Measurements from ENCODE around the gene TMEM63B.

TMEM63B gene

DNA sequence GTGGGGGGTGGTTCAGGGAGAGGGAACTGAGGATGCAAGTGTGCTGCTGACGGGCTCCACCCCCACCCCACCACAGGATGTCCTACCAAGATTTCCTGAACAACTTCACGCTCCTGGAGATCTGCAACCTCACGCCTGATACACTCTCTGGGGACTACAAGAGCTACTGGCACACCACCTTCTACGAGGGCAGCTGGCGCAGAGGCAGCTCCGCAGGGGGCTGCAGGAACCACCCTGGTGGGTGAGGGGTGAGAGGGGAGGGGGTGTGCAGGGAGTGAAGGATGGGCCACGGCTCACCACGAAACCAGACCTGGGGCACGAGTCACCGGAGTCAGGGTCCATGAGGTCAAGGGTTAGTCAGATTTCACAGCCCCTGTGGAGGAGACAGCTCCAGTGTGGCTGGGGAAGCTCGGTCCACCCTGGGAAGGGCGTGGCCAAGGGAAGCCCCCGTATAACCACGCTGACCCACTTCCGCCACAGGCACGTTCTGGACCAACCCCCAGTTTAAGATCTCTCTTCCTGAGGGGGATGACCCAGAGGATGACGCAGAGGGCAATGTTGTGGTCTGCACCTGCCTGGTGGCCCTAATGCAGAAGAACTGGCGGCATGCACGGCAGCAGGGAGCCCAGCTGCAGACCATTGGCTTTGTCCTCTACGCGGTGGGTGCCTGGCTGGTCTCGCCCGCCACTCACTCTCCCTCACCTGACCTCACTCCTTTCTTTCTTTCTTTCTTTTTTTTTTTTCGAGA, 49.6 kb downstream of the TMEM63B start:
- TF ChIP-seq CSDC2 (CRISPR knock-in tag; IDR thresholded peaks at IDR 0.05) (no peak), ZNF565 (CRISPR knock-in tag; conservative IDR thresholded peaks at IDR 0.05; ENCODE audit: low read depth) (no peak), GLIS3 (CRISPR knock-in tag; IDR thresholded peaks at IDR 0.05) (no peak), OSR1 (CRISPR knock-in tag; IDR thresholded peaks at IDR 0.05) (no peak), ISL1 (CRISPR knock-in tag; IDR thresholded peaks at IDR 0.05) (no peak), ZFP30 (CRISPR knock-in tag; IDR thresholded peaks at IDR 0.05) (no peak), RARB (CRISPR knock-in tag; IDR thresholded peaks at IDR 0.05) (no peak), ZC3H10 (CRISPR knock-in tag; IDR thresholded peaks at IDR 0.05) (no peak)
- TF ChIP-seq, protein P1, sequence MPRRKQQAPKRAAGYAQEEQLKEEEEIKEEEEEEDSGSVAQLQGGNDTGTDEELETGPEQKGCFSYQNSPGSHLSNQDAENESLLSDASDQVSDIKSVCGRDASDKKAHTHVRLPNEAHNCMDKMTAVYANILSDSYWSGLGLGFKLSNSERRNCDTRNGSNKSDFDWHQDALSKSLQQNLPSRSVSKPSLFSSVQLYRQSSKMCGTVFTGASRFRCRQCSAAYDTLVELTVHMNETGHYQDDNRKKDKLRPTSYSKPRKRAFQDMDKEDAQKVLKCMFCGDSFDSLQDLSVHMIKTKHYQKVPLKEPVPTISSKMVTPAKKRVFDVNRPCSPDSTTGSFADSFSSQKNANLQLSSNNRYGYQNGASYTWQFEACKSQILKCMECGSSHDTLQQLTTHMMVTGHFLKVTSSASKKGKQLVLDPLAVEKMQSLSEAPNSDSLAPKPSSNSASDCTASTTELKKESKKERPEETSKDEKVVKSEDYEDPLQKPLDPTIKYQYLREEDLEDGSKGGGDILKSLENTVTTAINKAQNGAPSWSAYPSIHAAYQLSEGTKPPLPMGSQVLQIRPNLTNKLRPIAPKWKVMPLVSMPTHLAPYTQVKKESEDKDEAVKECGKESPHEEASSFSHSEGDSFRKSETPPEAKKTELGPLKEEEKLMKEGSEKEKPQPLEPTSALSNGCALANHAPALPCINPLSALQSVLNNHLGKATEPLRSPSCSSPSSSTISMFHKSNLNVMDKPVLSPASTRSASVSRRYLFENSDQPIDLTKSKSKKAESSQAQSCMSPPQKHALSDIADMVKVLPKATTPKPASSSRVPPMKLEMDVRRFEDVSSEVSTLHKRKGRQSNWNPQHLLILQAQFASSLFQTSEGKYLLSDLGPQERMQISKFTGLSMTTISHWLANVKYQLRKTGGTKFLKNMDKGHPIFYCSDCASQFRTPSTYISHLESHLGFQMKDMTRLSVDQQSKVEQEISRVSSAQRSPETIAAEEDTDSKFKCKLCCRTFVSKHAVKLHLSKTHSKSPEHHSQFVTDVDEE (CRISPR knock-in tag; IDR thresholded peaks at IDR 0.05): no peak
- TF ChIP-seq, protein P2, sequence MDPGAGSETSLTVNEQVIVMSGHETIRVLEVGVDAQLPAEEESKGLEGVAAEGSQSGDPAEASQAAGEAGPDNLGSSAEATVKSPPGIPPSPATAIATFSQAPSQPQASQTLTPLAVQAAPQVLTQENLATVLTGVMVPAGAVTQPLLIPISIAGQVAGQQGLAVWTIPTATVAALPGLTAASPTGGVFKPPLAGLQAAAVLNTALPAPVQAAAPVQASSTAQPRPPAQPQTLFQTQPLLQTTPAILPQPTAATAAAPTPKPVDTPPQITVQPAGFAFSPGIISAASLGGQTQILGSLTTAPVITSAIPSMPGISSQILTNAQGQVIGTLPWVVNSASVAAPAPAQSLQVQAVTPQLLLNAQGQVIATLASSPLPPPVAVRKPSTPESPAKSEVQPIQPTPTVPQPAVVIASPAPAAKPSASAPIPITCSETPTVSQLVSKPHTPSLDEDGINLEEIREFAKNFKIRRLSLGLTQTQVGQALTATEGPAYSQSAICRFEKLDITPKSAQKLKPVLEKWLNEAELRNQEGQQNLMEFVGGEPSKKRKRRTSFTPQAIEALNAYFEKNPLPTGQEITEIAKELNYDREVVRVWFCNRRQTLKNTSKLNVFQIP (CRISPR knock-in tag; IDR thresholded peaks at IDR 0.05; ENCODE audit: borderline replicate concordance, low read depth): no peak
- TF ChIP-seq, protein P3, sequence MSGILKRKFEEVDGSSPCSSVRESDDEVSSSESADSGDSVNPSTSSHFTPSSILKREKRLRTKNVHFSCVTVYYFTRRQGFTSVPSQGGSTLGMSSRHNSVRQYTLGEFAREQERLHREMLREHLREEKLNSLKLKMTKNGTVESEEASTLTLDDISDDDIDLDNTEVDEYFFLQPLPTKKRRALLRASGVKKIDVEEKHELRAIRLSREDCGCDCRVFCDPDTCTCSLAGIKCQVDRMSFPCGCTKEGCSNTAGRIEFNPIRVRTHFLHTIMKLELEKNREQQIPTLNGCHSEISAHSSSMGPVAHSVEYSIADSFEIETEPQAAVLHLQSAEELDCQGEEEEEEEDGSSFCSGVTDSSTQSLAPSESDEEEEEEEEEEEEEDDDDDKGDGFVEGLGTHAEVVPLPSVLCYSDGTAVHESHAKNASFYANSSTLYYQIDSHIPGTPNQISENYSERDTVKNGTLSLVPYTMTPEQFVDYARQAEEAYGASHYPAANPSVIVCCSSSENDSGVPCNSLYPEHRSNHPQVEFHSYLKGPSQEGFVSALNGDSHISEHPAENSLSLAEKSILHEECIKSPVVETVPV (CRISPR knock-in tag; IDR thresholded peaks at IDR 0.05): no peak
- ATAC-seq: no peak

DNA sequence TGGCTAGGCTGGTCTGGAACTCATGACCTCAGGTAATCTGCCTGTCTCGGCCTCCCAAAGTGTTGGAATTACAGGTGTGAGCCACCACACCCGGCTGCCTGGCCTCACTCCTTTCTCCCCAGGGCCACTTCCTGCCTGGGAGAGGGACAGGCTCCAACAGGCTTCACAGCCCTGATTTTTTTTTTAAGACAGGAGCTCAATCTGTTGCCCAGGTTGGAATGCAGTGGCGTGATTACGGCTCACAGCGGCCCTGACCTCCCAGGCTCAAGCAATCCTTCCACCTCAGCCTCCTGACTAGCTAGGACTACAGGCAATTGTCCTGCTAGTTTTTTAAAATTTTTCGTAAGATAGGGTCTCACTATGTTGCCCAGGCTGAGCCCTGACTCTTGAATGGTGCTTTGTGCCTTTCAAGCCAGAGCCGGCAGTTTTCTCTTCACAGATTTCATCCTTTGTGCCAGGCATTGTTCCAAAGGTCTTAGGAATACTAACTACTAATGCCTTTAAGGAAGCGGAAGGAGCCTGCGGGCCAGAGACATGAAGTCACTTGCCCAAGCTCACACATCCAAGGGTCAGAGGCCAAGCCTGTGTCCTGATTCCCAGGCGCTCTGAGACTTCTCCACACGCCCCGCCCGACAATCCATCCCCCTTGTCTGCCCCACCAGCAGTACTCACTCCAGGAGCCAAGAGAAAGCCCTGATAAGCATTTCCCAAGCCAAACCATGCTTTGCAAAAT, 50.5 kb downstream of the TMEM63B start:
- no peak for ATAC-seq
- TF ChIP-seq, protein P3 (CRISPR knock-in tag; IDR thresholded peaks at IDR 0.05): no peak
- TF ChIP-seq, protein P4, sequence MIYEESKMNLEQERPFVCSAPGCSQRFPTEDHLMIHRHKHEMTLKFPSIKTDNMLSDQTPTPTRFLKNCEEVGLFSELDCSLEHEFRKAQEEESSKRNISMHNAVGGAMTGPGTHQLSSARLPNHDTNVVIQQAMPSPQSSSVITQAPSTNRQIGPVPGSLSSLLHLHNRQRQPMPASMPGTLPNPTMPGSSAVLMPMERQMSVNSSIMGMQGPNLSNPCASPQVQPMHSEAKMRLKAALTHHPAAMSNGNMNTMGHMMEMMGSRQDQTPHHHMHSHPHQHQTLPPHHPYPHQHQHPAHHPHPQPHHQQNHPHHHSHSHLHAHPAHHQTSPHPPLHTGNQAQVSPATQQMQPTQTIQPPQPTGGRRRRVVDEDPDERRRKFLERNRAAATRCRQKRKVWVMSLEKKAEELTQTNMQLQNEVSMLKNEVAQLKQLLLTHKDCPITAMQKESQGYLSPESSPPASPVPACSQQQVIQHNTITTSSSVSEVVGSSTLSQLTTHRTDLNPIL (CRISPR knock-in tag; IDR thresholded peaks at IDR 0.05; ENCODE audit: low read depth): no peak
- no peak for TF ChIP-seq ZNF70 (CRISPR knock-in tag; IDR thresholded peaks at IDR 0.05)
- no peak for TF ChIP-seq ZFP3 (CRISPR knock-in tag; IDR thresholded peaks at IDR 0.05)
- TF ChIP-seq, protein P2 (CRISPR knock-in tag; IDR thresholded peaks at IDR 0.05; ENCODE audit: borderline replicate concordance, low read depth): no peak
- TF ChIP-seq TCF4 (CRISPR knock-in tag; IDR thresholded peaks at IDR 0.05; ENCODE audit: borderline replicate concordance): no peak
- TF ChIP-seq SNAI2 (CRISPR knock-in tag; IDR thresholded peaks at IDR 0.05): no peak
- TF ChIP-seq ISL1 (CRISPR knock-in tag; IDR thresholded peaks at IDR 0.05): no peak
- no peak for TF ChIP-seq ARNTL (CRISPR knock-in tag; IDR thresholded peaks at IDR 0.05; ENCODE audit: borderline replicate concordance, low read depth)
- TF ChIP-seq GLIS3 (CRISPR knock-in tag; IDR thresholded peaks at IDR 0.05): no peak

Data from SK-N-SH treated with all-trans-retinoic acid at 6 μM for 48 hours (cell line).